ENCODE measurements around the gene BCAS1.

BCAS1 gene

GRCh38 chr20:53911301-53911700 is 159.1 kb downstream of the BCAS1 start:
- no peak overlapping the region for H3K4me3 ChIP-seq (ENCODE audit: control insufficient read depth, low read depth, low read length)
- no peak for DNase-seq (ENCODE audit: low read depth)
- TF ChIP-seq CTCF (conservative IDR thresholded peaks at IDR 0.05; ENCODE audit: control insufficient read depth, insufficient read depth, low read depth, low read length) = no peak

DNA sequence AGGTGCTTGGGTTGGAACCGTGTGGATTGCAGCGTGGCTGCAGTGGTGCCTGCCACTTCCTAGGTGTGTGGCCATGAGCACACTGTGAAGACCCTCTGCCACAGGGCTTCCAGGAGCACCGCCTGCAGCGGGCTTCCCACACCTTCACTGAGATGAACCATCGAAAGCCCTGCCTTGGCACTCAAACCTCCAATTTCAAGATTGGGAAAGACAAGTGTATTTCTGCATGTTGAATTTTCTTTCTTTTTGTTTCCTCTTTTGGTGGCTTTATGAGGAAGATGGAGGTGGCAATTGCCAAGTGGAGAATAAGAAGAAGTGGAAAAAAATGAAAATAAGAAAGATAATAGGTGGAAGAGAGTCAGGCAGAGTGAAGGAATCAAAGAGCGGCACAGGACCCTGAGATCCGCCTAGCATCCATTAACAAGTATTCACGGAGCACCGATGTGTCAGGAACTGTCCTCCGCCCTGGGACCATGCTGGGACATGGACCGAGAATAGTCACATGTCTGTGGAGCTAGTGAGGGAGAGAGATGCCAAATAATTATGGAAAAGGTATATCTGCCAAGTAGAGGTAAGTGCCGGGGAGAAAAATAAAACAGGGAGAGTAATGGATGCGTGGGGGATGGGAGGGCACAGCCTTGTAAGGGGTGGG is 159.9 kb downstream of the BCAS1 start:
- TF ChIP-seq CTCF (conservative IDR thresholded peaks at IDR 0.05; ENCODE audit: control insufficient read depth, insufficient read depth, low read depth, low read length) = no peak
- no peak overlapping the region for H3K4me3 ChIP-seq (ENCODE audit: control insufficient read depth, low read depth, low read length)
- DNase-seq (ENCODE audit: low read depth) = no peak

DNA sequence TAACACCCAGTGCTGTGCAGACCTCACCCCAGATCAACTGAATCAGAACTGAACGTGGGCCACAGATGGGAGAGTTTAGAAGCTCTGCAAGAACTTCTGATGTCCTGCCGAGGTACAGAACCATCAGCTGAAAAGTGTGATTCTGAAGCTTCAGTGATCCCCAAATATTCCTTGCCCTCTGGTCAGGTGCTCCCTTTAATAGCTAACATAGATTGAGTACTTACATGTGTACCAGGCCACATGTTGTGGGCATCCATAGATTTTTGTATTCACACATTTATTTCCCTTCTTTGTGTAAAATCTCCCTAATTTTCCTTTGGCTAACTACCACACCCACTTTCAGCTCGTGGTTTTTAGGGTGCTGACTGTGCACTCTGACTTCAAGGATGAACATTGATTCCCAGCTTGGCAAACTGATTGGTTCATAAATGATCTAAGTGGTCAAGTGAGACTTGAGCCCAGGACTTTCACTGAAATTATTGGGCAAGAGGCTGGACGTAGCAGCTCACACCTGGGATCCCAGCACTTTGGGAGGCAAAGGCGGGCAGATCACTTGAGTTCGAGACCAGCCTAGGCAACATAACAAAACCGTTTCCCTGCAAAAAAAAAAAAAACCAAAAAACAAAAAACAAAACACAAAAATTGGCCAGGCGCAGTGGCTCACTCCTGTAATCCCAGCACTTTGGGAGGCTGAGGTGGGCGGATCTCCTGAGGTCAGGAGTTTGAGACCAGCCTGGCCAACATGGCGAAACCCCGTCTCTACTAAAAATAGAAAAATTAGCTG is 162.2 kb downstream of the BCAS1 start:
- no peak for DNase-seq (ENCODE audit: low read depth)
- no peak overlapping the region for H3K4me3 ChIP-seq (ENCODE audit: control insufficient read depth, low read depth, low read length)
- TF ChIP-seq CTCF (conservative IDR thresholded peaks at IDR 0.05; ENCODE audit: control insufficient read depth, insufficient read depth, low read depth, low read length) = no peak

GRCh38 chr20:53905820-53906191 is 164.6 kb downstream of the BCAS1 start:
- H3K4me3 ChIP-seq (ENCODE audit: control insufficient read depth, low read depth, low read length) = no peak overlapping the region
- DNase-seq (ENCODE audit: low read depth) = no peak
- no peak for TF ChIP-seq CTCF (conservative IDR thresholded peaks at IDR 0.05; ENCODE audit: control insufficient read depth, insufficient read depth, low read depth, low read length)

DNA sequence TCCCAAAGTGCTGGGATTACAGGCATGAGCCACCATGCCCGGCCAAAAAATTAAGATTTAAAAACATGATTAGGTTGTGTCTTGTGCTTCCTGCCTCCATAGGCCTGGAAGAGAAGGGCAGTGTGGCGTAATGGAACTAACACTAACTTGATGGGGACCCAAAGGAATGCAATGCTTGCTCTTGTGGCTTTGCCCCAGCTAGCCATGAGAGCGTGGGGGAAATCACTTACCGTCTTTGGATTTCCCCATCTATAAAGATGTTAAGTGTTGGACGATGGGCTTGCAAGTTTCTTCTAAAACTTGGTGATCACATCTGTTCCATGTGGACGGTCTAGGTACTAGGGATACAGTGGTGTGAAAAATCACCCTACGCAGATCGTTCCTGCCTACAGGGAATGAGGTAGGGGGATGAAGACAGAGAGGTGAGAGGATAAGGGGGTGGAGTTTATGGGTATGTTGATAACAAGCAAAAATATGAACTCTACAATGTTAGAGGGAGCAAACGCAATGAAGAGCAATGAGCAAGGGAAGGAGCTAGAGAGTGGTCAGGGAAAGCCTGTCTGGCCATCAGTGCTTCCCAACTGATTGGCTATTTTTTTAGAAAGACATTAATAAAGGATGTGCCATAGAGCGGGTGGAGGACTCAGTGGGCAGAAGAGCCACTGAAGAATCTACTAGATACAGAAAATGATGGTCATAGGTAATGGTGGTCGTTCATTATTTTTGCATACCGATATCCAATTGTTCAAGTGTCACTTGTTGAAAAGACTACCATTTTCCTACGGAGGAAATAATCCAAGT is 165.2 kb downstream of the BCAS1 start:
- no peak overlapping the region for H3K4me3 ChIP-seq (ENCODE audit: control insufficient read depth, low read depth, low read length)
- no peak for TF ChIP-seq CTCF (conservative IDR thresholded peaks at IDR 0.05; ENCODE audit: control insufficient read depth, insufficient read depth, low read depth, low read length)
- no peak for DNase-seq (ENCODE audit: low read depth)

DNA sequence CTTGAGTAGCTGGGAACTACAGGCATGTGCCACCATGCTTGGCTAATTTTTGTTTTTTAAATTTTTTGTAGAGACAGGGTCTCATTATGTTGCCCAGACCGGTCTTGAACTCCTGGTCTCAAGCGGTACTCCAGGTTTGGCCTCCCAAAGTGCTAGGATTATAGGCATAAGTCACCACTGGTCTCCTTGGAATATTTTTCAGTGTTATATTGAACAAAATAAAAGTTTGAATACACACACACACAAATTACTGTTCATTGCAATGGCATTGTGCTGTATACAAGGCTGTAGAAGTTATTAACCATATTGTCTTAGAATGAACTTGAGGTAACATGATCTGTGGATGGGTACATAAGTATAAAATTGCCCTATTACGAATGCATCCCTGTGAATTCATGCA is 166.1 kb downstream of the BCAS1 start:
- no peak for TF ChIP-seq CTCF (conservative IDR thresholded peaks at IDR 0.05; ENCODE audit: control insufficient read depth, insufficient read depth, low read depth, low read length)
- DNase-seq (ENCODE audit: low read depth) = no peak
- H3K4me3 ChIP-seq (ENCODE audit: control insufficient read depth, low read depth, low read length) = no peak overlapping the region

All from fibroblast of mammary gland (primary cell).